Stimulated activated CD4-positive, alpha-beta T cell treated with anti-CD3 and anti-CD28 coated beads, Interleukin-4, amount 100 ng/mL, for 1 hour (primary cell): ENCODE data around the gene NID2.

Experiments
- DNase-seq: peaks from one replicate; pipeline ENCODE4 v3.0.0-alpha.2; 2020

NID2 gene

GRCh38 chr14:51998348-51998747 is 70.5 kb downstream of the NID2 start:
- DNase-seq, result no peak

- no peak for DNase-seq
These were observed 72.6 kb downstream of the NID2 start for GRCh38 chr14:51996148-51996746.

GRCh38 chr14:51993285-51993920 is 75.5 kb downstream of the NID2 start:
- DNase-seq, result no peak

GRCh38 chr14:51990488-51990887 is 78.4 kb downstream of the NID2 start:
- DNase-seq, result no peak

- peak; percentile 93 for DNase-seq
These were observed 79.3 kb downstream of the NID2 start, which contains the start of gene RTRAF for GRCh38 chr14:51989293-51990234. Gene RTRAF, plus strand, starts transcription at chr14:51989546. Its CDS starts 94 bp downstream, at chr14:51989640.

- DNase-seq, result no peak
These were observed 80.6 kb downstream of the NID2 start for GRCh38 chr14:51988221-51988620.

- no peak for DNase-seq
These were observed 87.5 kb downstream of the NID2 start for GRCh38 chr14:51981218-51981854.

GRCh38 chr14:51979088-51979709 is 89.7 kb downstream of the NID2 start:
- DNase-seq, result peak; percentile 79

GRCh38 chr14:51978681-51979085 is 90.2 kb downstream of the NID2 start:
- DNase-seq, result no peak

GRCh38 chr14:51977075-51977474 is 91.8 kb downstream of the NID2 start:
- no peak for DNase-seq

GRCh38 chr14:51972566-51972965 is 96.3 kb downstream of the NID2 start:
- no peak for DNase-seq

GRCh38 chr14:51969852-51970540 is 98.9 kb downstream of the NID2 start:
- DNase-seq, result no peak

GRCh38 chr14:51967521-51967920 is 101.3 kb downstream of the NID2 start:
- DNase-seq, result no peak

GRCh38 chr14:51963286-51963685 is 105.6 kb downstream of the NID2 start:
- no peak for DNase-seq

GRCh38 chr14:51962711-51963110 is 106.1 kb downstream of the NID2 start:
- no peak for DNase-seq

GRCh38 chr14:51960866-51961265 is 108.0 kb downstream of the NID2 start:
- no peak for DNase-seq

GRCh38 chr14:51959928-51960327 is 108.9 kb downstream of the NID2 start:
- DNase-seq, result no peak

GRCh38 chr14:51957950-51958349 is 110.9 kb downstream of the NID2 start:
- no peak for DNase-seq
